Liver (tissue), 3 donors: ENCODE results near the gene CCR6.

Experiments used
- EGR1 ChIP-seq, 2 donors: IDR thresholded peaks; 2 replicates each; pipeline ENCODE4 v1.6.1; 2016 to 2018; ENCODE audit warnings: antibody characterized with exemption in 2 of 2, low read depth in 2 of 2
- FOXA1 ChIP-seq: IDR thresholded peaks from 2 replicates; pipeline ENCODE4 v1.6.1; 2016; ENCODE audit warnings: antibody characterized with exemption
- FOXA2 ChIP-seq: IDR thresholded peaks from 2 replicates; pipeline ENCODE4 v1.6.1; 2016; ENCODE audit warnings: antibody characterized with exemption
- GABPA ChIP-seq, 2 donors: IDR thresholded peaks in 1 of 2; conservative IDR thresholded peaks in 1 of 2; 2 replicates each; pipeline ENCODE4 v1.6.1; 2016; ENCODE audit warnings: antibody characterized with exemption in 2 of 2, mild to moderate bottlenecking in 1 of 2, moderate library complexity in 1 of 2
- HNF4A ChIP-seq, 2 donors: conservative IDR thresholded peaks; 2 replicates each; pipeline ENCODE4 v1.6.1; 2016; ENCODE audit warnings: antibody characterized with exemption in 2 of 2, mild to moderate bottlenecking in 2 of 2
- JUND ChIP-seq, 2 donors: IDR thresholded peaks; 2 replicates each; pipeline ENCODE4 v1.6.1; 2016; ENCODE audit warnings: antibody characterized with exemption in 2 of 2
- RAD21 ChIP-seq, 2 donors: IDR thresholded peaks; 2 replicates each; pipeline ENCODE4 v1.6.1; 2016; ENCODE audit warnings: antibody characterized with exemption in 2 of 2, mild to moderate bottlenecking in 2 of 2
- RXRA ChIP-seq, 2 donors: IDR thresholded peaks; 2 replicates each; pipeline ENCODE4 v1.6.1; 2017 to 2018; ENCODE audit warnings: antibody characterized with exemption in 2 of 2, mild to moderate bottlenecking in 1 of 2
- SP1 ChIP-seq: IDR thresholded peaks from 2 replicates; pipeline ENCODE4 v1.6.1; 2018; ENCODE audit warnings: antibody characterized with exemption, mild to moderate bottlenecking
- TAF1 ChIP-seq: conservative IDR thresholded peaks from 2 replicates; pipeline ENCODE4 v1.6.1; 2016; ENCODE audit warnings: antibody characterized with exemption, mild to moderate bottlenecking
- YY1 ChIP-seq: IDR thresholded peaks from 2 replicates; pipeline ENCODE4 v1.6.1; 2016; ENCODE audit warnings: antibody characterized with exemption, mild to moderate bottlenecking
- TF ChIP-seq, protein P1 (sequence below): fragments of 150-350 bp; IDR thresholded peaks from 2 replicates; pipeline ENCODE4 v1.5.1; 2017; ENCODE audit warnings: improper control_type of control experiment, low read depth, low read length; ENCODE audit not compliant: missing input control
- TF ChIP-seq, protein P2 (sequence below): IDR thresholded peaks from 2 replicates; pipeline ENCODE4 v1.6.1; 2016; ENCODE audit warnings: antibody characterized with exemption, mild to moderate bottlenecking
- TF ChIP-seq, protein P3 (sequence below): IDR thresholded peaks from 2 replicates; pipeline ENCODE4 v1.6.1; 2016; ENCODE audit warnings: antibody characterized with exemption
- donor health status: healthy.
- donor health status: healthy.

DNA sequence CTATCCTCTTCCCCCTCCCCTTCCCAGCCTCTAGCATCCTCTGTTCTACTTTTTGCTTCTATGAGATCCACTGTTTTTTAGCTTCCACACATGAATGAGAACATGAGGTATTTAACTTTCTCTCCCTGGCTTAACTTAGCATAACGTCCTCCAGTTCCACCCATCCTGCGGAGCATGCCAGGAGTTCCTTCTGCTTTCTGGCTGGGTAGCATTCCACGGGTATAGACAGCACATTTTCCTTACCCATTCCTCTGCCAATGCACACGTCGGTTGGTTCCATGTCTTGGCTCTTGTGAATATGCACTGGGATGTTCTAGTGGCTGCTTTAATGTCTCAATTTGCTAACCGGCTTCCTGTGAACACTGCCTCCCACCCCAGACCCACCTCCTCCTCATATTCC, 13.2 kb upstream of the CCR6 start:
- TF ChIP-seq, protein P1, sequence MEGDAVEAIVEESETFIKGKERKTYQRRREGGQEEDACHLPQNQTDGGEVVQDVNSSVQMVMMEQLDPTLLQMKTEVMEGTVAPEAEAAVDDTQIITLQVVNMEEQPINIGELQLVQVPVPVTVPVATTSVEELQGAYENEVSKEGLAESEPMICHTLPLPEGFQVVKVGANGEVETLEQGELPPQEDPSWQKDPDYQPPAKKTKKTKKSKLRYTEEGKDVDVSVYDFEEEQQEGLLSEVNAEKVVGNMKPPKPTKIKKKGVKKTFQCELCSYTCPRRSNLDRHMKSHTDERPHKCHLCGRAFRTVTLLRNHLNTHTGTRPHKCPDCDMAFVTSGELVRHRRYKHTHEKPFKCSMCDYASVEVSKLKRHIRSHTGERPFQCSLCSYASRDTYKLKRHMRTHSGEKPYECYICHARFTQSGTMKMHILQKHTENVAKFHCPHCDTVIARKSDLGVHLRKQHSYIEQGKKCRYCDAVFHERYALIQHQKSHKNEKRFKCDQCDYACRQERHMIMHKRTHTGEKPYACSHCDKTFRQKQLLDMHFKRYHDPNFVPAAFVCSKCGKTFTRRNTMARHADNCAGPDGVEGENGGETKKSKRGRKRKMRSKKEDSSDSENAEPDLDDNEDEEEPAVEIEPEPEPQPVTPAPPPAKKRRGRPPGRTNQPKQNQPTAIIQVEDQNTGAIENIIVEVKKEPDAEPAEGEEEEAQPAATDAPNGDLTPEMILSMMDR, result no peak
- TF ChIP-seq FOXA2 (no peak), GABPA (IDR thresholded peaks at IDR 0.05 in 1 of 2, conservative IDR thresholded peaks at IDR 0.05 in 1 of 2) (no peak), YY1 (no peak), RAD21 (IDR thresholded peaks at IDR 0.05) (no peak), JUND (IDR thresholded peaks at IDR 0.05) (no peak), RXRA (IDR thresholded peaks at IDR 0.05) (no peak), SP1 (no peak), EGR1 (IDR thresholded peaks at IDR 0.05; ENCODE audit: low read depth in 2 of 2) (no peak), TAF1 (no peak), HNF4A (conservative IDR thresholded peaks at IDR 0.05) (no peak), FOXA1 (no peak)
- TF ChIP-seq, protein P2, sequence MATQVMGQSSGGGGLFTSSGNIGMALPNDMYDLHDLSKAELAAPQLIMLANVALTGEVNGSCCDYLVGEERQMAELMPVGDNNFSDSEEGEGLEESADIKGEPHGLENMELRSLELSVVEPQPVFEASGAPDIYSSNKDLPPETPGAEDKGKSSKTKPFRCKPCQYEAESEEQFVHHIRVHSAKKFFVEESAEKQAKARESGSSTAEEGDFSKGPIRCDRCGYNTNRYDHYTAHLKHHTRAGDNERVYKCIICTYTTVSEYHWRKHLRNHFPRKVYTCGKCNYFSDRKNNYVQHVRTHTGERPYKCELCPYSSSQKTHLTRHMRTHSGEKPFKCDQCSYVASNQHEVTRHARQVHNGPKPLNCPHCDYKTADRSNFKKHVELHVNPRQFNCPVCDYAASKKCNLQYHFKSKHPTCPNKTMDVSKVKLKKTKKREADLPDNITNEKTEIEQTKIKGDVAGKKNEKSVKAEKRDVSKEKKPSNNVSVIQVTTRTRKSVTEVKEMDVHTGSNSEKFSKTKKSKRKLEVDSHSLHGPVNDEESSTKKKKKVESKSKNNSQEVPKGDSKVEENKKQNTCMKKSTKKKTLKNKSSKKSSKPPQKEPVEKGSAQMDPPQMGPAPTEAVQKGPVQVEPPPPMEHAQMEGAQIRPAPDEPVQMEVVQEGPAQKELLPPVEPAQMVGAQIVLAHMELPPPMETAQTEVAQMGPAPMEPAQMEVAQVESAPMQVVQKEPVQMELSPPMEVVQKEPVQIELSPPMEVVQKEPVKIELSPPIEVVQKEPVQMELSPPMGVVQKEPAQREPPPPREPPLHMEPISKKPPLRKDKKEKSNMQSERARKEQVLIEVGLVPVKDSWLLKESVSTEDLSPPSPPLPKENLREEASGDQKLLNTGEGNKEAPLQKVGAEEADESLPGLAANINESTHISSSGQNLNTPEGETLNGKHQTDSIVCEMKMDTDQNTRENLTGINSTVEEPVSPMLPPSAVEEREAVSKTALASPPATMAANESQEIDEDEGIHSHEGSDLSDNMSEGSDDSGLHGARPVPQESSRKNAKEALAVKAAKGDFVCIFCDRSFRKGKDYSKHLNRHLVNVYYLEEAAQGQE, result no peak
- TF ChIP-seq, protein P3, sequence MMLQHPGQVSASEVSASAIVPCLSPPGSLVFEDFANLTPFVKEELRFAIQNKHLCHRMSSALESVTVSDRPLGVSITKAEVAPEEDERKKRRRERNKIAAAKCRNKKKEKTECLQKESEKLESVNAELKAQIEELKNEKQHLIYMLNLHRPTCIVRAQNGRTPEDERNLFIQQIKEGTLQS, result no peak
